Activated CD4-positive, alpha-beta T cell treated with anti-CD3 and anti-CD28 coated beads, Interleukin-2, amount 50 U/mL, for 24 hours (primary cell): Measurements from ENCODE around the gene MYO1C.

Experiments used
- DNase-seq, 2 donors: peaks; one replicate each; pipeline ENCODE4 v3.0.0-alpha.2; 2020; ENCODE audit warnings: low read depth in 1 of 2, low spot score in 1 of 2

Gene MYO1C

GRCh38 chr17:1485423-1486376 lies 6.8 kb downstream of the MYO1C start:
- peak in 1 of 2 donors; percentile 35 for DNase-seq

- no peak for DNase-seq
Observed at GRCh38 chr17:1484676-1485422, 7.6 kb downstream of the MYO1C start.

- no peak for DNase-seq
Observed at GRCh38 chr17:1484060-1484535, 8.4 kb downstream of the MYO1C start.

- no peak for DNase-seq
Observed at GRCh38 chr17:1482680-1483079, 9.8 kb downstream of the MYO1C start.

- DNase-seq, result no peak
Observed at GRCh38 chr17:1481736-1482135, 10.8 kb downstream of the MYO1C start.

- no peak for DNase-seq
Observed at GRCh38 chr17:1480747-1481465, 11.6 kb downstream of the MYO1C start.

GRCh38 chr17:1478418-1478817 lies 14.1 kb downstream of the MYO1C start:
- no peak for DNase-seq

GRCh38 chr17:1475321-1475854 lies 17.1 kb downstream of the MYO1C start:
- DNase-seq, result no peak

- DNase-seq, result no peak
Observed at GRCh38 chr17:1474402-1475189, 17.9 kb downstream of the MYO1C start.

- no peak for DNase-seq
Observed at GRCh38 chr17:1473841-1474240, 18.6 kb downstream of the MYO1C start.

GRCh38 chr17:1473170-1473569 lies 19.3 kb downstream of the MYO1C start:
- no peak for DNase-seq

GRCh38 chr17:1471911-1472821 lies 20.3 kb downstream of the MYO1C start:
- DNase-seq, result no peak

GRCh38 chr17:1471490-1471889 lies 21.0 kb downstream of the MYO1C start:
- DNase-seq, result no peak

- DNase-seq, result no peak
Observed at GRCh38 chr17:1470755-1471462, 21.6 kb downstream of the MYO1C start.

GRCh38 chr17:1470071-1470754 lies 22.3 kb downstream of the MYO1C start:
- DNase-seq, result no peak

- no peak for DNase-seq
Observed at GRCh38 chr17:1469231-1469852, 23.1 kb downstream of the MYO1C start.

- no peak for DNase-seq
Observed at GRCh38 chr17:1467898-1468492, 24.5 kb downstream of the MYO1C start.
